CD14-positive monocyte (primary cell): Measurements from ENCODE around the gene EXOSC10. TPM values are rescaled to one million over a fixed set of nuclear protein-coding genes. Genes with fewer than 3 reads are reported as not detected.
"Not testable (repeated sequence)": the region's sequence is repeated elsewhere in the genome, so short reads cannot be mapped to it uniquely, and the experiment has no call there.

Experiments
- DNase-seq, 3 donors: peaks; one replicate each; pipeline ENCODE4 v3.0.0-alpha.2; 2011 to 2022
- H2AFZ ChIP-seq: 2 replicates; pipeline ENCODE4 v1.6.0; 2012; ENCODE audit warnings: mild to moderate bottlenecking, low read depth, low read length, inconsistent platforms; ENCODE audit not compliant: insufficient read depth, poor library complexity, severe bottlenecking
- H3K27ac ChIP-seq, 2 donors: 1 replicate in 1 of 2; 2 replicates in 1 of 2; pipeline ENCODE4 v1.5.1; 2012 to 2013; ENCODE audit warnings: low read length in 2 of 2, control low read depth in 1 of 2, inconsistent platforms in 1 of 2, low read depth in 1 of 2, mild to moderate bottlenecking in 1 of 2
- H3K27me3 ChIP-seq, 2 donors: one replicate each; pipeline versions ENCODE4 v1.6.0 to v1.6.1; 2011 to 2013; ENCODE audit warnings: low read length in 2 of 2; ENCODE audit not compliant: control insufficient read depth in 2 of 2, insufficient read depth in 2 of 2
- H3K36me3 ChIP-seq, 2 donors: replicated peaks in 1 of 2; 1 replicate in 1 of 2; 2 replicates in 1 of 2; pipeline versions ENCODE4 v1.5.1 to v1.6.1; 2012 to 2013; ENCODE audit warnings: low read length in 2 of 2, control low read depth in 1 of 2, inconsistent platforms in 1 of 2, mild to moderate bottlenecking in 1 of 2; ENCODE audit not compliant: insufficient read depth in 2 of 2, control insufficient read depth in 1 of 2
- H3K4me1 ChIP-seq, 2 donors: 1 replicate in 1 of 2; 2 replicates in 1 of 2; pipeline versions ENCODE4 v1.5.1 to v1.6.1; 2012 to 2013; ENCODE audit warnings: low read length in 2 of 2, control low read depth in 1 of 2, inconsistent platforms in 1 of 2, mild to moderate bottlenecking in 1 of 2, moderate library complexity in 1 of 2; ENCODE audit not compliant: insufficient read depth in 2 of 2, control insufficient read depth in 1 of 2
- H3K4me2 ChIP-seq: replicated peaks from 2 replicates; pipeline ENCODE3; 2012; ENCODE audit warnings: low read length, moderate library complexity, mild to moderate bottlenecking; ENCODE audit not compliant: poor library complexity, severe bottlenecking; ENCODE audit errors: extremely low read depth
- H3K4me3 ChIP-seq, 3 experiments: fragments of 200-600 bp in 1 of 3; sonication (generic) in 1 of 3; replicated peaks in 1 of 3; 1 replicate in 2 of 3; 2 replicates in 1 of 3; pipeline ENCODE4 v1.5.1; 2011 to 2013; ENCODE audit warnings: low read length in 3 of 3, mild to moderate bottlenecking in 3 of 3, control low read depth in 2 of 3, low read depth in 2 of 3, inconsistent platforms in 1 of 3, moderate library complexity in 1 of 3
- H3K79me2 ChIP-seq: 2 replicates; pipeline ENCODE4 v1.6.0; 2012; ENCODE audit warnings: mild to moderate bottlenecking, control low read depth, inconsistent platforms, low read length, moderate library complexity; ENCODE audit not compliant: insufficient read depth
- H3K9ac ChIP-seq: 2 replicates; pipeline ENCODE4 v1.6.0; 2017; ENCODE audit warnings: low read length, mild to moderate bottlenecking; ENCODE audit not compliant: insufficient read depth, poor library complexity, severe bottlenecking
- H3K9me3 ChIP-seq, 2 donors: replicated peaks in 1 of 2; 1 replicate in 1 of 2; 2 replicates in 1 of 2; pipeline versions ENCODE4 v1.5.1 to v1.6.1; 2012 to 2013; ENCODE audit warnings: low read length in 2 of 2, control low read depth in 1 of 2; ENCODE audit not compliant: control insufficient read depth in 1 of 2, insufficient read depth in 1 of 2
- H4K20me1 ChIP-seq: 2 replicates; pipeline ENCODE4 v1.6.0; 2012; ENCODE audit warnings: mild to moderate bottlenecking, low read length, control low read depth, moderate library complexity; ENCODE audit not compliant: insufficient read depth
- H3K27ac Mint-ChIP-seq, 7 donors: one replicate each; pipeline ENCODE4 v1.8.0; 2020; ENCODE audit warnings: mild to moderate bottlenecking in 7 of 7, mixed read lengths in 7 of 7, moderate library complexity in 6 of 7, inconsistent platforms in 2 of 7
- H3K27me3 Mint-ChIP-seq, 3 donors: one replicate each; pipeline ENCODE4 v1.8.0; 2021 to 2022; ENCODE audit warnings: low read depth in 3 of 3, mild to moderate bottlenecking in 3 of 3, mixed read lengths in 3 of 3, moderate library complexity in 3 of 3, inconsistent platforms in 1 of 3
- H3K36me3 Mint-ChIP-seq, 2 donors: one replicate each; pipeline ENCODE4 v1.8.0; 2020; ENCODE audit warnings: mixed read lengths in 2 of 2, inconsistent platforms in 1 of 2, mild to moderate bottlenecking in 1 of 2
- H3K4me1 Mint-ChIP-seq: one replicate; pipeline ENCODE4 v1.8.0; 2020; ENCODE audit warnings: mild to moderate bottlenecking, mixed read lengths
- H3K4me3 Mint-ChIP-seq, 2 donors: one replicate each; pipeline ENCODE4 v1.8.0; 2020; ENCODE audit warnings: mild to moderate bottlenecking in 2 of 2, mixed read lengths in 2 of 2, moderate library complexity in 1 of 2
- H3K9me3 Mint-ChIP-seq, 7 donors: one replicate each; pipeline ENCODE4 v1.8.0; 2020 to 2022; ENCODE audit warnings: mixed read lengths in 7 of 7, mild to moderate bottlenecking in 6 of 7, moderate library complexity in 6 of 7, inconsistent platforms in 2 of 7
- WGBS: methylation state at CpG from one replicate; pipeline ENCODE4 v1.1.5; 2013; ENCODE audit warnings: missing lambda C conversion rate; ENCODE audit not compliant: insufficient coverage; 5-methylcytosine and 5-hydroxymethylcytosine counted together
- intact Hi-C, 2 donors: fragments of 100-400 bp; cut with micrococcal nuclease; formaldehyde crosslinking; loops; one replicate each; pipeline versions ENCODE4 v1.15.0 to v1.15.1; 2023
- polyA plus RNA-seq, 3 donors: library from polyadenylated mRNA; depleted of rRNA in 1 of 3; unstranded in 2 of 3; stranded (reverse) in 1 of 3; fragments of 300-500 nt in 2 of 3; fragments of >200 nt in 1 of 3; fragmentation: Illumina TruSeq in 2 of 3; gene quantifications; 1 replicate in 2 of 3; 2 replicates in 1 of 3; pipeline ENCODE4 v1.2.3, GENCODE V29; 2012 to 2021
- TF ChIP-seq, protein P1 (sequence below): fragments of 200-600 bp; IDR thresholded peaks from one replicate; pipeline ENCODE4 v1.8.0; 2022; ENCODE audit warnings: antibody characterized with exemption, mild to moderate bottlenecking

Gene EXOSC10
- polyA plus RNA-seq, 3 donors, result 24.0 to 66.3 (median 27.4) TPM

- H3K27me3 ChIP-seq, result no peaks in the 10 kb centered on the region
- no peak overlapping the region for H3K4me3 ChIP-seq
- Mint-ChIP-seq H3K4me3 (no peak overlapping the region), H3K4me1 (no peaks in the 10 kb centered on the region), H3K9me3 (no peaks in the 10 kb centered on the region), H3K36me3 (peaks cover 59 to 72% of the 10 kb centered on the region in 2 donors), H3K27ac (no peak overlapping the region), H3K27me3 (peaks cover 0 to 4% (median 0%) of the 10 kb centered on the region in 3 donors)
- TF ChIP-seq, protein P1, sequence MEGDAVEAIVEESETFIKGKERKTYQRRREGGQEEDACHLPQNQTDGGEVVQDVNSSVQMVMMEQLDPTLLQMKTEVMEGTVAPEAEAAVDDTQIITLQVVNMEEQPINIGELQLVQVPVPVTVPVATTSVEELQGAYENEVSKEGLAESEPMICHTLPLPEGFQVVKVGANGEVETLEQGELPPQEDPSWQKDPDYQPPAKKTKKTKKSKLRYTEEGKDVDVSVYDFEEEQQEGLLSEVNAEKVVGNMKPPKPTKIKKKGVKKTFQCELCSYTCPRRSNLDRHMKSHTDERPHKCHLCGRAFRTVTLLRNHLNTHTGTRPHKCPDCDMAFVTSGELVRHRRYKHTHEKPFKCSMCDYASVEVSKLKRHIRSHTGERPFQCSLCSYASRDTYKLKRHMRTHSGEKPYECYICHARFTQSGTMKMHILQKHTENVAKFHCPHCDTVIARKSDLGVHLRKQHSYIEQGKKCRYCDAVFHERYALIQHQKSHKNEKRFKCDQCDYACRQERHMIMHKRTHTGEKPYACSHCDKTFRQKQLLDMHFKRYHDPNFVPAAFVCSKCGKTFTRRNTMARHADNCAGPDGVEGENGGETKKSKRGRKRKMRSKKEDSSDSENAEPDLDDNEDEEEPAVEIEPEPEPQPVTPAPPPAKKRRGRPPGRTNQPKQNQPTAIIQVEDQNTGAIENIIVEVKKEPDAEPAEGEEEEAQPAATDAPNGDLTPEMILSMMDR, result no peak
- H3K4me2 ChIP-seq, result no peak overlapping the region
- intact Hi-C loops, result no loop called here
- peaks cover 66 to 70% of the 10 kb centered on the region in 2 donors for H3K36me3 ChIP-seq
- no peaks in the 10 kb centered on the region for H4K20me1 ChIP-seq
- no peaks in the 10 kb centered on the region for H3K4me1 ChIP-seq
- no peak overlapping the region for H3K27ac ChIP-seq
- H2AFZ ChIP-seq, result no peak overlapping the region
- no peak overlapping the region for H3K9ac ChIP-seq
- no peaks in the 10 kb centered on the region for H3K79me2 ChIP-seq
- H3K9me3 ChIP-seq, result no peaks in the 10 kb centered on the region
- no peak for DNase-seq
- 100% methylated on average over 3 of the region's 12 CpGs for WGBS
These were observed 18.7 kb downstream of the EXOSC10 start for GRCh38 chr1:11080931-11081330.

DNA sequence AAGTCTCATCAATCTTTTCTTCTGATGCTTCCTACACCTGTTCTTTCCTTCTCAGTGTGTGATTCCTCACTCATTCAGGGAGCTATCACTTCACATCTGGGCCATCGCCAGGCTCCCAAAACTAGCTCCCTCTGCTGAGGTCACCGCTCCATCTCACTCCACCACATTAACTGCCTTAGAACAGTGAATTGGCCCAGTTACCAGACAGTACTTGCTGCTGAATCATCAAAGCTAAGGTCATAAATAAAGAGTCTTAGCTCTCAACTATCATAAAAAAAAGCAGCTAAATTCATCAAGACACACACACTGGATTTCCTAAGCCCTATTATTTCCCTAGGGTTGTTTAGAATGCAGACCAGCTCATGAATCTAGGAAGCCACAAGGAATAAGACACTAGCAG, 21.0 kb downstream of the EXOSC10 start:
- Histone ChIP-seq H3K79me2 (no peaks in the 10 kb centered on the region), H2AFZ (no peak overlapping the region), H4K20me1 (no peaks in the 10 kb centered on the region), H3K27me3 (no peaks in the 10 kb centered on the region), H3K27ac (no peak overlapping the region), H3K9me3 (no peaks in the 10 kb centered on the region), H3K4me3 (no peak overlapping the region), H3K4me1 (no peaks in the 10 kb centered on the region), H3K9ac (no peak overlapping the region), H3K36me3 (peaks cover 86 to 93% of the 10 kb centered on the region in 2 donors), H3K4me2 (no peak overlapping the region)
- Mint-ChIP-seq H3K4me3 (no peak overlapping the region), H3K27me3 (peaks cover 0 to 4% (median 0%) of the 10 kb centered on the region in 3 donors), H3K36me3 (peaks cover 74 to 91% of the 10 kb centered on the region in 2 donors), H3K27ac (peak overlapping the region in 1 of 7 donors; percentile 55), H3K9me3 (no peaks in the 10 kb centered on the region), H3K4me1 (no peaks in the 10 kb centered on the region)
- TF ChIP-seq, protein P1, result no peak
- 100% methylated on average over 2 of the region's 2 CpGs for whole genome bisulfite sequencing
- no peak for DNase-seq
- intact Hi-C loops, result no loop called here

DNA sequence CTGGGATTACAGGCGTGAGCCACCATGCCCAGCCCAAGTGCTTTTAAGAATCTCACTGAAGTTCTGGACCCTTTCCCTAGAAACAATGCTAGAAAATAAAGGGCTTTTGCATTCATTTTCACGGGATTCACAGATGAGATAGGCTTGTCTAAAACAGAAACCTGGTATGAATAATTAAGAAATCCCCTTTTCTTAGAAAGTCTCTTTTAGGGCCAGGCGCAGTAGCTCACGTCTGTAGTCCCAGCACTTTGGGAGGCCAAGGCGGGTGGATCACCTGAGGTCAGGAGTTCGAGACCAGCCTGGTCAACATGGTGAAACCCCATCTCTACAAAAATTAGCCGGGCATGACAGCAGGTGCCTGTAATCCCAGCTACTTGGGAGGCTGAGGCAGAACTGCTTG, 26.3 kb downstream of the EXOSC10 start:
- DNase-seq, H3K4me3 Mint-ChIP-seq, H3K27me3 ChIP-seq, H2AFZ ChIP-seq, H3K4me2 ChIP-seq, H4K20me1 ChIP-seq, H3K9me3 Mint-ChIP-seq, H3K4me1 Mint-ChIP-seq, H3K27me3 Mint-ChIP-seq, H3K4me1 ChIP-seq, H3K27ac Mint-ChIP-seq, H3K27ac ChIP-seq, H3K9me3 ChIP-seq, H3K4me3 ChIP-seq, H3K79me2 ChIP-seq, H3K9ac ChIP-seq, intact Hi-C loops: not testable (repeated sequence)
- 100% methylated on average over 1 of the region's 7 CpGs for WGBS
- H3K36me3 Mint-ChIP-seq, result peaks cover 81 to 97% of the 10 kb centered on the region in 2 donors
- H3K36me3 ChIP-seq, result peaks cover 94 to 98% of the 10 kb centered on the region in 2 donors
